DMS79 (cell line): ENCODE data around the gene BEX3.
A peak's percentile ranks its signal among the peaks of the same experiment; 100 is the strongest.
"Not testable (repeated sequence)": the region's sequence is repeated elsewhere in the genome, so short reads cannot be mapped to it uniquely, and the experiment has no call there.

Experiments
- DNase-seq: peaks from one replicate; lab custom pipeline; 2025; lab: John Stamatoyannopoulos, UW

BEX3 gene

DNA sequence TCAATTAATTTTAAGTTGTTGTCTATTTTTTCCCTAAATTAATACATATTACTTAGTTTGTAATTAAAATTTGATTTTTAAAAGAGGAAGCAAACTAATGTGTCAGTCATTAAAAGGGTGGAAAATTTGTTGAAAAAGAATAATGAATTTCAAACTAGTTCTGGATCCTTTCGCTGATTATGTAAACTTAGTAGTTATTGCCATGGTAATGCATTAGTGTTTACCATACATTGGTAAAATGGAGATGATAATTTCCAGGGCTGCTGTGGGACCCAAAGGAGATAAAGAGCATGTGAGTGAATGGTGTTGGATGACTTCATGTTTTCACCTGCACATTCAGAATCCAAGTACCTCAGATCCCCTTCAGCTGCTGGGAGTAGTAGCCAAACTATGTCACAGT is 6.5 kb downstream of the BEX3 start:
- DNase-seq, result no peak

DNA sequence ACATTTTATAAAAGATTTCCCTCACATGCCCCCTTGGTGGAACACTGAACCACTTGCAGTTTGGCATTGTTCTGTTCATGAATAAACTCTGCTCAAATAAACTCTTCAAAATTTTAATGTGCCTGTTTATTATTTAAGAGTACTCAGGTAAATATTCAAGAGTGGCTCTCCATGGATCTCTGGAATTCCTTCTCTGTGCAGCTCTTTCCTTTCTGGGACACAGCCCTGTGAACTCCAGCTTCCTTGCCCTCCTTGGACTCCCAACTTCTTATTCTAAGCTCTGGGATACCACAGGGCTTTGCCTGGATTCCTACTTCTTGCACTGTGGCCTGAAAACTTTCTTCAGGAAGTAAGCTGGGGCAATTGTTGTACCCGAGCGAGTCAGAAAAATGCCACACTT is 8.3 kb downstream of the BEX3 start:
- DNase-seq, result no peak

DNA sequence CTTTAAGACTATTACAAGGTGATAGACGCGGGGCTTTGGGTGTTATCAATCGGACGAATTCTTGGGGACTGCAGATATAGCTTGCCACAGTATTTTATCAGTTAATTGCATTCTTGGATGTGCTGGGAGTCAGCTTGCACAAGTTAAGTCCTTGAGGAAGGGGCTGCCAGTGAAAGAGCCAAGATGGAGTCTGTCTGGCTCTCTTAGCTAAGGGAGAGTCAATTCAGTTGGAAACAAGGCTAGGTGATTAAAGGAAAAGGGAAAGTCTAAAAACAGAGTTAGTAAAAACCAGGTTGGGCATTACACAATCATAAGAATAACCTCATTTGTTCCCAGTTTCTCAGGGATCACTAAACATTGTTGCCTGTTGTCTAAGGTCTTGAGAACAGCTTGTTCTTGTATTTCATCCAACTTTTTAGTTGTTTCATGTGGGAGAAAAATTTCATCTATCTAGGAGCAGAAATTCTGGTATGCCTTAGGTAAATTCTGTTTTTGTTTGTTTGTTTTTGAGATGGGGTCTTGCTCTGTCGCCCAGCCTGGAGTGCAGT is 9.0 kb downstream of the BEX3 start:
- not testable (repeated sequence) for DNase-seq

DNA sequence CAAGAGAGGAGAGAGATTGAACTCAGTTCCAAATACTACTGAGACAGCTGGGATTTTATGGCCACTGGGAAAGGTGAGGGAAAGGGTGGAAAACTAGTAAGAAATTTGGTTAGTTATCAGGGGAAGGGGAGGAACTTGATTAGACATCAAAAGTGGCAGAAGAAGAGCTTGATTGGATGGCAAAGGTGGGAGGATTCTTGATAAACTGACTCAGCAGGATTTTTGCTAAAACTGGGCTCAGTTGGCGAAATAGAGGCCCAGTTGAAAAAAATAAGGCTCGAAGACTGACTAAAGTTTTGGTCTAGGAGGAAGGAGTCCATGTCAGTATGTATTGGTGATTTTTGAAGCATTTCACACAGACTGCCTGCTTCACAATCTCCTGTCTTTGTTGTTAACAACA is 10.0 kb downstream of the BEX3 start:
- DNase-seq, result no peak

DNA sequence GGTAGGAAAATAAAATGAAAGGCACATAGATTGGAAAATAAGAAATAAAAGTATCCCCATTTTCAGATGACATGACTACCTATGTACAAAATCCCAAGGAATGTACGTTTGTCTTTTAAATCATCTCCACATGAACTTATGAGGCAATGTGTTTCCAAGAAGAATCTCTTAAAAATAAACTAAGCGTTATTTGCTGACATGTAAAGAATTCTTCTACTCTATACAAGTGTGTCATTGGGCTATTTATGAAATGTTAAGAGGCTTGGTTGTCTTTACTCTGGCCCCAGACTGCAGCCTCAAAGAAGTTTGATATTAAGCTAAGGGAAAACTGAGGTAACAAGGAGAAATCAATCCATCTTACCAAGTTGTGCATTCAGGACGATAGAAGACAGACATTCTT is 17.1 kb downstream of the BEX3 start:
- DNase-seq, result no peak

DNA sequence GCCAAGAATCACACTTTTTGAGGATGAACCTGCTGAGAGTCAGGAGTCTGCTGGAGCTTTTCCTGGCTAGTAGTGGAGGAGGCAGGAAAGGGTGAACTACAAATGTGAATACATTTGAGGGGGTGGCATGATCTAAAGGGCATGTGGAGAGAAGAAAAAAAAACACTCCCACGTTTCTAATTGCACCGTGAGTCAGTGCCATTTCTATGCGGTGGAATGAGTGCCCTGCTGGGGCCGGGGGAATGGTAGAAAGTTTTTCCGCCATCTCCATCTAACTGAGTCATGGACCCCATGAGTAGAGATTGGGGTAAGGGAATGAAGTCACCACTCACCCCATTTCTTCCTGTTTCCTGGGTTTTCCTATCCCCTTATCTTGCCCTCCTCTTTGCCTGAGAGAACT is 19.8 kb downstream of the BEX3 start:
- DNase-seq, result no peak

DNA sequence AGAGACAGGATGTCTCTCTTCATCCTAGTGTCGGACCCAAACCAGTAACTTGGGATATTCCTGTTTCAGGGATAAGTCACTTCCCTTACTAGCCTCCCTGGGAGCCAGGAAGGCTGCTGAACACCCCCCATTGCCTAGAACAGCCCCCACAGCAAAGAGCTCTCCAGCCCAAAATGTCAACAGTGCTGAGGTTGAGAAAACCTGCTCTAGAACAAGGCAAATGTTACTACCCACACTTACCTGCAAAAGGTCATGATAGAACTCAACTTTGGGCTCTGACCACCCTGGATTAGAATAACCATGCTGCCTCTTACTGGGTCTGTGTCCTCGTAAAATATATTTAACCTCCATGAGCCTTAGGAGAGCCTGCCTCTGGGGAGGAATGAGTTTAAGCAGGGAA is 20.3 kb downstream of the BEX3 start:
- no peak for DNase-seq

DNA sequence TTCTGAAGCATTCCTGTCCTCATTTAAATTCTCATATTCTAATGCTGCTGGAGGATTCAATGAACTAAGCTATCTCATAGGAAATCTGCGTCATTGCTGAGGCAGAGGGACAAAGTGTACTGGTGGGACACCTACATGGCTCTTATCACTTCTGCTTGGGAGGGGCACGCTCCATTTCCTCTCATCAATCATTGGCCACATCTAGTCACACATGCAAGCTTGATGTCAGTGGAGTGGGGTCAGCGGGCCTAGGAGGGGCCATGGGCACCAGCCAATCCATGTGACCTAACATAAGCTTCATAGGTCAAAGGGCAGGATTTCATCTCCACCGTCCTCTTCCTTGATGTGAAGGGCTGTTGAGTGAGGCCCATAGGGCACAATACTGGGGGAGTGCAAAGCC is 21.4 kb downstream of the BEX3 start:
- DNase-seq, result no peak

DNA sequence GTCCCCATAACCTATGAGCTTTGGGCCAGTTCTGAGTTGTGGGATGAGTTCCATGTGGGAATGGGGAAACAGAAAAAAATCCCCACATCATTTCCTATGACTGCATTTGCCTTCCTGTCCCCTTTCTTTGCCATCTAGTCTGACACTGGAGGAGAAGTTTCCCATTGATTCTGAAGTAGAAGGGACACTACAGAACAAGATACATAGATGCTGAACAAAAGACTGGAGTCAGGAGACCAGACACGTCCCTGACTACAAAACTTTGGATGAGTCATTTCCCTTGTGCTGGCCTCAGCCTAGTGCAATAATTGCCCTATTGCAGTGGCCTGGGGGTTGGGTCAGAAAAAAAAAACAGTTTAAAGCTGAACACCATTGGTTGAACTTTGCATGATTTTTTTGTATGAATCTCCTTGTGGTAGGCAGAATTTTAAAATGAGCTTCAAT is 22.1 kb downstream of the BEX3 start:
- DNase-seq, result no peak

DNA sequence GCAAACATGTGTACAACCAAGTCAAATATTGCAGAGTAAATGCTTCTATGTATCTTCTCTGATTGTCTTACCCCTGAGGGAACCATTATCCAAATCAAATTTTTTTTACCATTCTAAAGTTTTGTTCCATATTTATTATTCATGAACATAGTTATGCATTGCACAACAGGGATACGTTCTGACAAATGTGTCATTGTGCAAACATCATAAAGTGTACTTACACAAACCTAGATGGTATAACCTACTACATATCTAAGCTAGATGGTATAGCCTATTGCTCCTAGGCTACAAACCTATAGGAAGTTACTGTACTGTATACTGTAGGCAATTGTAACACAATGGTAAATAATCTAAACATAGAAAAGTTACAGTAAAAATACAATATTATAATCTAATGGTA is 23.4 kb downstream of the BEX3 start:
- no peak for DNase-seq

DNA sequence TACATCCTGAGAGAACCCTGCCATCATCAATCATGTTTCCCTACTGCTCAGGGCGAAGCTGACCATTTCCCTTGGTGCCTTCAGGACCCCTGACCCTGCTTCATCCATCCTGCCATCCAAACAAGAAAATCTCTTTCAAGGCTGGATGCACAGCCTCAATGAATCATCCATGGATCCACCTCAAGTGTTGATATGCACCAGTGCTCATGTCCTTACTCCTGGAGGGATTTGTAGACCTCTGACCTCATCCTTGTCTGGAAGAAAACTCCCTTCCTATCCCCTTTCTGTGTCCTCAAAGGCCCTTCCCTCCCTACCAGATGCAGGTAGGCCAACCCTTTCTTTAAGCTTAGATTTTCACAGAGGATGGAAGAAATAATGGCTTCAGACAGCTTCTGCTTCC is 24.6 kb downstream of the BEX3 start:
- DNase-seq, result no peak

DNA sequence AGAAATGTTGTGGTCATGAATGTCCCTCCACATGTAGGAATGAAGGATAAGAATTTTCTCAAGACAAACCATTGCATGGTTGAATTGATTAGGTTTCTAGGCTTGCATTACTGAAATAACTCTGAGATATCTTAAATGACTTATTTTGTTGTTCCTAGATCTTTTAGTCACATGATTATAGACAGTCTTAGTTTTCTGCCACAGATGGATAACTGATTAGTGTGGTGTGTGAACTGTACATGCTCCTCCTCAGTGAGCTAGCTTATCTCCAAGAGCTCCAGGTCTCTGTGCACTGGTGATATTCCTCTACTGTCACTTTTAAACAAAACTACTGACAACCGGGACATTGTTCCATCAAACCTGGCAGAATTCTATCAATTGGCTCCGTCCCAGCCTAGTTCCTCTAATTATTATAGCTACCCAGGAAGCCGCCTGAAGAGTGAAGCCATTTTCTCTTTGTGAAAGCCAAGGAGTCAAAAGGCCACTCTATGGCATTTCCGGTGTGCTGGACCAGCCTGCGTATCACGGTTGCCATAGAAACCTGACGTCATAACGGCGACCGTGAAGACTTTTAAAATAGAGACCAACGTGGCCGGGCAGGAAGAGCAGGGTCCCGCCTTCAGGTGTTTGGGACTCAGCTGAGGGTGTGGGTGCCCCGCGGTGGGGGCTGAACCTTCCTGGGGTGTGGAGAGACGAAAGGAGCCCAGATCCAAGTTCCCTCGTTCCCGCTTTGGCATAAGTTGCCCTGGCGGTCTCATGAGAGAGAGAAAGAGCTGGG is 28.1 kb downstream of the BEX3 start:
- DNase-seq, result peak; percentile 89

DNA sequence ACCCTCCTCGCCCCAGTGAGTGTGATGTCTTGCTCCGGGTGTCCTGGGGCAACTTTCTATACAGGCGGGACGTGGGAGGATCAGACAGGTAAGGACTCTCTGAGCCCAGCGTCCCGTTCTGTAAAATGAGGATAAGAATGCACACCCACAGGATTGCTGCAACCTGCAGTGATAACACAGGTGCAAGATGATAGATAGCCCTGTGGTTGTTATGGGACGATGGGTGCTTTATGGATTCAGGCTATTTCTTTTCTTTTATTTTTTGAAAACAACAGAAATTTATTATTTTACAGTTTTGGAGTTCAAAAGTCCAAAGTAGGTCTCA is 28.6 kb downstream of the BEX3 start:
- no peak for DNase-seq

DNA sequence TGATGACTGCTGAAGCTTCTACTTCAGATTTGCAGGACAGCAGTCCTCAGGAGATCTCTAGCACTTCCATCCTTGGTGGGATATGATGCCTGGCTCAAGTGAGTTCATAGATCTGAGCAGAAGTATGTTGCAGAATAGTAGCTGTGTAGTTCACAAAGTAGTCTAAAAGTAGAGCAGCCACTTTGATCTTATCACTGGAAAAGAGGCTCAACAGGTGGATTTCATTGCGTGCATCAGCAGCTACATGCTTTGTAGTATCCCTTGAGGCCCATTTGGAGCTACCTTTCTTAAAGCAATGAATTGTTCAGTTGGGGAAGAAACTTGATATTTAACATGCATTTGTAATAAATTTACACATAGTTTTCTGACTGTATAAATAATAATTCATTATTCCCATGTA is 29.9 kb downstream of the BEX3 start:
- DNase-seq, result no peak

DNA sequence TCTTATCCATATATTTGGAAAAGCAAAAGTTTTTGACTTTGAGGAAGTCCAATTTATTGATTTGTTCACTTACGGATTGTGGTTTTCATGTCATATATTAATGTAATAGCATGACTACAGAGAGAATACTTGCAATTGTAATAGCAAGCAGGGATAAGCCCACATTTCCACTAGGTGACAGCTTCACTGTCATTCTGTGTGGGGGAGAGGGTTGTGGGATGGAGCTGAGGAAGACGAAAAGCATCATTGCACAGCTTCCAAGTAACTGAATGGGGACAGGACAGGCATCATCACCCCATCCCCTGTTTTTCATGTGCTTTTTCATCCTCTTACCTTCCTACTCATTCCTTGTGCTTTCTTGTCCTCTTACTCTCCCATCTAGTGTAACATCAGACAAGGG is 31.4 kb downstream of the BEX3 start:
- no peak for DNase-seq

DNA sequence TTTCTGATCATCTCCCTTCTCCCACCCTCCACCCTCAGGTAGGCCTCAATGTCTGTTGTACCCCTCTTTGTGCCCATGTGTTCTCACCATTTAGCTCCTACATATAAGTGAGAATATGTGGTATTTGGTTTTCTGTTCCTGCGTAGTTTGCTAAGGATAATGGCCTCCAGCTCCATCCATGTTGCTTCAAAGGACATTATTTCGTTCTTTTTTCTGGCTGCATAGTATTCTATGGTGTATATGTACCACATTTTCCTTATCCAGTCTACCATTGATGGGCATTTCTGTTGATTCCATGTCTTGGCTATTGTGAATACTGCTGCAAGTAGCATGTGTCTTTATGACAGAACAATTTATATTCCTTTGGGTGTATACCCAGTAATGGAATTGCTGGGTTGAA is 35.4 kb downstream of the BEX3 start:
- not testable (repeated sequence) for DNase-seq

DNA sequence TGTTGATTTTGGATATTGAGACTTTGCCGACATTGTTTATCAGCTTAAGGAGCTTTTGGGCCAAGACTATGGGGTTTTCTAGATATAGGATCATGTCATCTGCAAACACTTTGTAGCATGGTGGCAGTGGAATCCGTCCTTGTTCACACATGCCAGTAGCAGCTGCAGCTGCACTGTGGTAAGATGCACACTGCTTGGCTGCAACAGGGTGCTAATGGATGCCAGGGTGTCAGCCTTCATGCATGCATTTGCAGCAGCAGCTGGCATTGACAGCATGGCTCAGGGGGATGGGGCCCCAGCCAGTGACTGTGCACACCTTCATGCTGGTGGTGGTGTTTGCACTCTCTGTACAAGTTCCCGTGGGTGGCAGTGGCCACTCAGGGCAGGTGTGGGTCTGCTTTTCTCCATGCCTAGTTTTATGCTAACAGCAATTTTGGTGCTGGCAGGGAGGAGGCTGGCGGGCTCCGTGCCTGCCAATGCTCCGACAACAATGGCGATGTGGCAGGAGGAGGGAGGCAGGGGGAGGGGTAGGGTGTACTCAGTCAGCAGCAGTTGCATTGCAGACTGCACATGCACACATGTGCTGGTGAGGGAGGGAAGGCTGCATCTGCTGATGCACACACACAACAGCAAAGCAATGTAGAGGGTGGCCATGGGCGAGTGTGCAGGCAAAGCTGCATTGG is 37.5 kb downstream of the BEX3 start:
- DNase-seq, result peak; percentile 23

DNA sequence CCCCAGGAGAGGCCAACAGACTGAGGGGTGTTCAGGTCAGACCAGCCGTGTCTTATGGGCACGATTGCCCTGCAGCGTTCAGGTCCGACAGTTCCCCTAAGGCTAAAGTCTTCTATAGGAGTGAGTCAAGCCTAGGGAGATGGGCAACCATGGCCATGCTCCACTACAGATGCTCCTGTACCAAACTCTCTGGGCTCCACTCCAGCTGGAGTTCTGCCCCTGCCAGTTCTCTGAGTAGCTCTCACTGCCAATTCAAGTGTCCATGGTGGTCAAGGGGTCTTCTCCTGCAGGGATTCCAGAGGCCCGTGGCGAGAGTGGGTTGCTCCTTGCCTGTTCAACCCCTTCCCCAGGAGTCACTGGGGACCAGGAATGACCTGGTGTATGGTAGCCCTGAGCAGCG is 38.2 kb downstream of the BEX3 start:
- peak; percentile 75 for DNase-seq

DNA sequence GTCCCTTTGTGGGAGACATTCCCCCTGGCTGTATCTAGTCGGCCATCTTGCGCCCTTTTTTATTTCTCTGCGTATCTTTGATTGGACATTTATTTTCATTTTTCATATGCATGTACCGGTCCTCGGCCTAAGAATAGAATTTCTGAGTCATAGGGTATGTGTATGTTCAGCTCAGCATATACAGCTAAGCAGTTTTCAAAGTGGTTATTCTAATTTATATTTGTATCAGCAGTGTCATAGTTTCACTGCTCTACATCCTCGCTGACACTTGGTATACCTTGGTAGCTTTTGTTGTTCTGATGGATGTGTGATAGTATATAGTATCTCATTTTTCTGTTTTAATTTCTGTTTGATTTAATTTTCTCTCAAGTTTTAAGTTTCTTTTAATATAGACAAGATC is 38.7 kb downstream of the BEX3 start:
- no peak for DNase-seq

DNA sequence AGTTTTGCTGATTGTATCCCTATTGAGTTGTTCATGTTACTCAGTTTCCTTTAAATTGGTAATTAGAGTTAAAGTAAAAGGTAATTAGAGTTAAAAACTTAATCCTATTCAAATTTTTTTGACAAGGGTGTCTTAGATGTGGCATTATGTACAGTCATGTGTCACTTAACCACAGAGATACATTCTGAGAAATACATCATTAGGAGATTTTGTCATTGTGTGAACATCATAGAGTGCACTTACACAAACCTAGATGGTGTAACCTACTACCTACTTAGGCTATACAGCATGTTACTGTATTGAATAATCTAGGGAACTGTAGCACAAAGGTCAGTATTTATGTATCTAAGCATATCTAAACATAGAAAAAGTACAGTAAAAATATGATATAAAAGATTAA is 39.2 kb downstream of the BEX3 start:
- DNase-seq, result no peak

DNA sequence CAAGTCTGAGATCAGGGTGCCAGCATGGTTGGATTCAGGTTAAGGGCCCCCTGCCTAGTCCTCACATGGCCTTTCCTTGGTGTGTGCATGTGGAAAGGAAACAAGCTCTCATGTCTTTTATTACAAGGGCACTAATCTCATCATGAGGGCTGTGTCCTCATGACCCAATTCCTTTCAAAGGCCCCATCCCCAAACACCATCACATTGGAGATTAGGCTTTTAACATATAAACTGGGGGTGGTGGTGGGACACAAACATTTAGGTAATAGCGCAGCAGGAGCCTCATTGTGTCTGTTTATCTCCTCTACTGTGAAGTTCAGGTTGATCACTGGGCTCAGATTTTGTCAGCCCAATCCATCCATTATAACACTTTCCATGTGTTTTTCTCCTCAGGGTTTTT is 41.0 kb downstream of the BEX3 start:
- DNase-seq, result no peak

DNA sequence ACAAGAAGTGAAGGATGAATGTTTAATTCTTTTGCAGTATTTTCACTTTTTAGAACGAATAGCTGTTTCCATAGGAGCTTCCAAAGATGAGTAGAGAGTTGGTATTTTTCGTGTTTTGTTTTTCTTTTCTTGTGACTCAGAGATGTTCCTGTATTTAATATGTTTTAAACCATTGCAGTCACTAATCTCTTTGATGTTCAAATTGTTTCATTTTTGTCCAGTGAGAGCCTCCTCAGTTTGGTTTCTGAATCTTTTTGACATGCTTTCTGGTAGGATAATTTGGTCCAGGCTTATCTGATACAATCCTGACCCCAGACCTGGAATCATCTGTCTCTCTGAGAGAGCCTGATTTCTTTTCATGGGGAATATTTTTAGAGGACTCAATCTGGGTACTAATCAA is 41.6 kb downstream of the BEX3 start:
- DNase-seq, result no peak

DNA sequence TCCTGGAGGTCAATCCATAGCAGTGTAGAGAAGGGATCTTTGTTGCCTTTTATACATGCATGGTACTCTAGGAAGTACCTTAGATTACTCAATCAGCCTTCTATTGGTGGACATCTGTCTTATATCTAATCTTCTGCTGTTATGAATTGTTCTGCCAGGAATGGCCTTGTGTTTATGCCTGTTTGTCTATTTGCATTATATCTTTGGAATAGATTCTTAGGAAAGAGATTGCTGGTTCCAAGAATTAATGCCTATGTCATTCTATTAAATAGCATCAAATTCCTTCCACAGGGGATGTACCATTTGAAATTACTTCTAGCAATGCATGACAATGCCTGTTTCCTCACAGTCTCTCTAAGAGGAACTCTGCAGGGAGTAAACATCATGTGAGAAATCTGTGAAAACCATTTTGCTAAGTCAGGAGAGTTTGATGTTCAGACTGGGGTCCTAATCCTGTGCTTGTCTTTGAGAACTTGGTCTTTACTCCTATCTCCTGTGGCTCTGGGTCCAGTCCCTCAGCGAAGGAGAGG is 42.5 kb downstream of the BEX3 start:
- DNase-seq, result no peak
